ENCODE measurements around the gene SSU72.
"Not testable (repeated sequence)": the region's sequence is repeated elsewhere in the genome, so short reads cannot be mapped to it uniquely, and the experiment has no call there.

The SSU72 gene

GRCh38 chr1:1540818-1541628 lies 33.6 kb downstream of the SSU72 start:
- no peak for DNase-seq (ENCODE audit: low spot score)

- DNase-seq (ENCODE audit: low spot score) = no peak
Observed at GRCh38 chr1:1540090-1540817, 34.4 kb downstream of the SSU72 start, which contains the start of gene TMEM240. TSS of gene TMEM240 (minus strand) at chr1:1540624. CDS start at chr1:1540346, 278 bp downstream.

GRCh38 chr1:1539310-1540089 lies 35.2 kb downstream of the SSU72 start:
- DNase-seq (ENCODE audit: low spot score) = no peak

- DNase-seq (ENCODE audit: low spot score) = no peak
Observed at GRCh38 chr1:1538989-1539309, 35.7 kb downstream of the SSU72 start.

GRCh38 chr1:1538334-1538733 lies 36.3 kb downstream of the SSU72 start:
- DNase-seq (ENCODE audit: low spot score) = no peak

- no peak for DNase-seq (ENCODE audit: low spot score)
Observed at GRCh38 chr1:1537626-1538250, 36.9 kb downstream of the SSU72 start.

GRCh38 chr1:1536938-1537546 lies 37.6 kb downstream of the SSU72 start:
- no peak for DNase-seq (ENCODE audit: low spot score)

GRCh38 chr1:1536019-1536937 lies 38.4 kb downstream of the SSU72 start:
- DNase-seq (ENCODE audit: low spot score) = no peak

GRCh38 chr1:1535201-1536018 lies 39.3 kb downstream of the SSU72 start:
- DNase-seq (ENCODE audit: low spot score) = no peak

GRCh38 chr1:1534401-1535154 lies 40.1 kb downstream of the SSU72 start:
- no peak for DNase-seq (ENCODE audit: low spot score)

- DNase-seq (ENCODE audit: low spot score) = not testable (repeated sequence)
Observed at GRCh38 chr1:1533894-1534291, 40.8 kb downstream of the SSU72 start.

GRCh38 chr1:1533176-1533893 lies 41.3 kb downstream of the SSU72 start:
- not testable (repeated sequence) for DNase-seq (ENCODE audit: low spot score)

- DNase-seq (ENCODE audit: low spot score) = no peak
Observed at GRCh38 chr1:1531947-1532346, 42.7 kb downstream of the SSU72 start.

- DNase-seq (ENCODE audit: low spot score) = no peak
Observed at GRCh38 chr1:1529936-1530335, 44.7 kb downstream of the SSU72 start.

- no peak for DNase-seq (ENCODE audit: low spot score)
Observed at GRCh38 chr1:1529321-1529720, 45.3 kb downstream of the SSU72 start.

GRCh38 chr1:1528301-1529267 lies 46.1 kb downstream of the SSU72 start:
- DNase-seq (ENCODE audit: low spot score) = no peak

Data from LoVo (cell line).